NOMO-1 (cell line): ENCODE measurements around the gene VEPH1.

Experiments used
- DNase-seq, 2 experiments: peaks; one replicate each; lab custom pipeline; 2025; ENCODE audit not compliant: unreplicated experiment in 2 of 2; lab: John Stamatoyannopoulos, UW

The VEPH1 gene

GRCh38 chr3:157313186-157313585 is 190.0 kb downstream of the VEPH1 start:
- DNase-seq: no peak

GRCh38 chr3:157312376-157312745 is 190.9 kb downstream of the VEPH1 start:
- DNase-seq: no peak

- DNase-seq: no peak
These were observed 191.4 kb downstream of the VEPH1 start for GRCh38 chr3:157311633-157312375.

- no peak for DNase-seq
These were observed 192.7 kb downstream of the VEPH1 start for GRCh38 chr3:157310329-157311052.

DNA sequence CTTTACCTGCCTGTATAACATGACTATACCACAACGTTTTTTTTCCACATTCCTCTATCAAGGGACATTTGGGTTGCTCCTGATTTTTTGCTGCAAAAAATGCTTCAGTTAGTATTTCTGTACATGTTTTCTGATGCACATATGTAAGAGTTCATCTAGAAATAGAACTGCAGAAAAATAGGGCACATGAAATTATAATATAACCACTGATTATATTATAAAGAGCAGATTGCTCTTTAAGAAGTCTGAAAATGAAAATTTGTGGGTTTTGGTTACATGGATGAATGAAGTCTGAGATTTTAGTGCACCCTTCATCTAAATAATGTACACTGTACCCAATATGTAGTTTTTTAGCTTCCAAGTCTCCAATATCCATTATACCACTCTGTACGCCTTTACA is 196.7 kb downstream of the VEPH1 start:
- DNase-seq: no peak

GRCh38 chr3:157305392-157305791 is 197.8 kb downstream of the VEPH1 start:
- no peak for DNase-seq

DNA sequence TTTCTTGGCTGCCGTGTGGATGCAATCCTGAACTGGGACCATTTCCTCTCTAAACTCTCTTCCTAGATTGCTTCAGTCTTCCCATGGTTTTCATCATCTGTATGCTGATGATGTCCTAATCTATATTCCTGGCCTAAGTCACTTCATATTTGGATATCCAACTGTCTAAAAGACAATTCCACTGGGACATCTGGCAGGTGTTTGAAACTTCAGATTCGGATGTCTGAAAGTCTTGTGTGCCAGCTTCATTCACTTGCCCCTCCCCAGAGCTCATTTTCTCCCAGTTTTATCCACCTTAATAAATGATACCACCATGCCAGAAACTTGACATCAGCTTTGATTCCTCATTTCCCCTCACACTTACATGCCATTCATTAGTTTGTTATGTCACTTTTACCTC is 201.5 kb downstream of the VEPH1 start:
- DNase-seq: no peak

GRCh38 chr3:157300981-157301663 is 202.1 kb downstream of the VEPH1 start:
- no peak for DNase-seq

DNA sequence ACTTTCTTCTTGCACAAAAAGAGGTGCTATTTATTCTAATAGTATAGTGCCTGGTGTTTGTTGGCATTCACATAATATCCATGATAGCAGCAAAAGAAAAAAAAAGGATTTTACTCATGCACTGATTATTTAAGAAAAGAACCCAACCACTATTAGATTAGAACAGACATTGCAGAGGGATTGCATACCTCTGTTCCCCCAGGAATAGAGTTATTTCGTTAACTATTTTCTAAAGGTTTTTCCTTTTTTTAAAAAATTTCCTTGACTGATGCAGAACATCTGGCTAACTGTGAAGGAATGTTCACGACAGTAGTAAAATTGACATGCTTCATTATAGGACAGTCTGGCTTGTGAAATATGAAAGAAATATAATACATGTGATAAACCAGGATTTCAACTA is 203.1 kb downstream of the VEPH1 start:
- no peak for DNase-seq

DNA sequence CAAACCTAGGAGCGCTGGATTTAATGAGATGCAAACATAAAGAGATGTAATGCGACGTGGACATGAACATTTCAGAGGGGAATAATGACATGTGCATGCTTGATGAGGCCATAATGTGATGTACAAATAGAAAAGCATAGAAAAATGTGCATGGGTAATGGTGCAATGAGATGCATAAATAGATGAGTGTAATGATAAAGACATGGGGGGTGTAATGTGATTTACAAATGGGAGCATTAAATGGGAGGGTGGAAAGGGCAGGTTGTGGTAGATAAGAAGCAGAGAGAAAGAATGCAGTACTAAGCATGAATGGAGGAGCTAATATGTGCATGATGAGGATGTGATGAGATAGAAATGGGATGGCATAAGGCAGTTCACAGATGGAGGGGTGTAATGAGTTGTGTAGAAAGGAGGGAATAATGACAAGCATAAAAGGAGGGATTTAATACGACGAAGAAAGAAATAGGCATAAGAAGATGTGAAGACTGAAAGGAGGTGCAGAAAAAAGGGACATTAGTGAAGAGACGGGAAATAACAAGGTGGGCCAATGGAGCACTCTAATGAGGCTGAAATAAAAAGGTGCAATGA is 205.8 kb downstream of the VEPH1 start:
- no peak for DNase-seq

DNA sequence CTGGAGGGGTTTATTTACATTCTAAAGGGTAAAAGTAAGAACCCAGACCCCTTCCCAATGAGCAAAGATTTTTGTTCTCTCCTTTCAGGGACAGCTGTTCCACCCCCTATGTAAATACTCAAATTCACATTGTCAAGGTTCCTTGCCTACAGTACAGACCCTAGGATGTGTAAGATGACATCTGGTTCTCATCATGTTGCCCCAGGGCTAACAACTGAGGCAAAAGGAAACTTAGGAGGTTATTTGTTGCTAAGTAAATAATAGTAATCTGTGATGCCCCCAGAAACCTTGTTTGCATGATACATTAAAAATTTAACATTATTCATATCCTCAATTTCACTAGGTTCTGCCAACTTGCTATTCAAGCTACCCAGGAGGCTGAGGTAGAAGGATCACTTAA is 208.3 kb downstream of the VEPH1 start:
- DNase-seq: no peak

DNA sequence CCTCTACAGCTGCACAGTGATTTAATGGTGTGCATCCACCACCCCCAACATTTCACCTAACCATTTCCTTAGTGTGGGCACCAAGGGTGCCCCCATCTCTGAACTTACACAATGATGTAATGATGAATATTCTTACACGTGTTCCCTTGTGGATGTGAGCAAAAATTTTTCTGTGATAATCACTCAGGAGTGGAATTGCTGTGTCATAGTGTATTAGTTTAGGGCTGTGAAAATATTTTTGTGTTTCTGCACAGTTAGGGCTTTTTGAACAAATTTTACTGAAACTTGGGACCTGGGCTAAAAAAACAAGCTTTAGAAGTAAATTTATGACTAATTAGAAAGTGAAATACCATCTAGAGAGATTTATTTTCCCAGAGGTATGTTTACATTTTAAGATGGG is 208.7 kb downstream of the VEPH1 start:
- DNase-seq: no peak

DNA sequence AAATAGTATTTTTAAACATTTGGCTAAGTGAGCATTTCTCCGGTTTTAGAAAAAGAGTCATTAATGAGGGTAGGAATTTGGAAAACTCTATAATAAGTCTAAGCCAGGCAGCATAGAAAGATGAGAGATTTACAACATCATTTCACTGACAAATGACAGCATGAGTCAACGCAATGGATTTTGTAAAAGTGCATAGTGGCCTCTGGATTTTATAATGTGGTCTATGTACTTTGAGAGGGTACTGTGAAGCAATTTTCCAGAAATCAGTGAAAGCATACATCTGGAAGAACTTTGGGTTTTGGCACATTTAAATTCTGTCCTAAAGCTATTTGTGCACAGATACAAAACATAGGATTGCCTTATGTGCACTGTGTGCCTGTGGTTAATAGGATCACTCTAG is 212.4 kb downstream of the VEPH1 start:
- no peak for DNase-seq

GRCh38 chr3:157285966-157286365 is 217.2 kb downstream of the VEPH1 start:
- DNase-seq: no peak

GRCh38 chr3:157285141-157285540 is 218.1 kb downstream of the VEPH1 start:
- no peak for DNase-seq

- no peak for DNase-seq
These were observed 218.5 kb downstream of the VEPH1 start for GRCh38 chr3:157284688-157285087.

DNA sequence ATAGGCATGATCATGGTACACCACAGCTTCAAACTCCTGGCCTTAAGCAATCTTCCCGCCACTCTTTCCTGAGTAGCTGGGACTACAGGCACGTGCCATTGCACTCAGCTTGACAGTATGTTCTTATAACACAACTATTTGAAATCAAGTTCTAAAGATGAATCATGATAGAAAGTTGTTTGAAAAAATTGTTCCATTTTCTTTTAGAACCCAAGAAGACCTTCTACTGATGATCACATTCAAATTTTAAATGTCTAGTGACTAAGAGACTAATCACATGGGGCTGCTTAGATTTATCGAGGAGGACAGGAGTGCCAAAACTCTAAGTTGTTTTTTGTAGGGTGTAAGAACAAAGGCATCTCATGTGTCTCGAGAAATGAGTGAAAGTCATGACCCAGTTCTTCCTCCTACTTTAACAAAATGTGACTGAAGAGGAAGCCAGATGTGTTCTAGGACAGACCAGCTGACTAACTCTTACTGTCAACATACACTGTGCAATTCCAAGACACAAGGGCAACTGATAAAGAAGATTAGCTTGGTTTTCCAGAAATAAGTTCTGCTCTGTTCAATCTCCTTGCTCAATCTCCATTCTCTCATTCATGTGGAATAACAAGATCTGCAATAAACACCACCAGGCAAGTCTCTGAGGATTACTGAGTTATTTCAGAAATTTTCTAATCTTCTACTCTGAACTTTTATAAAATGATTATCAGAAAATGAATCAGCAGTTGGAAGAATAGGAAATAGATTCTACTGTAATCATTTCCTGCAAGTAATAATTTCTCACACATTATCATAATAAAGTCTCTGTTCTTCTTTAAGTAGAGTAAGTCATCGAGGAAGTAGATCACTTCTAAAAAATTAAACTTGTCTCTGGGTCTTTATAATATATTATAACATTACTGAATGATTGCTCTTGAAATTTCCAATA is 220.7 kb downstream of the VEPH1 start:
- no peak for DNase-seq

- DNase-seq: no peak
These were observed 222.4 kb downstream of the VEPH1 start for GRCh38 chr3:157280786-157281185.

DNA sequence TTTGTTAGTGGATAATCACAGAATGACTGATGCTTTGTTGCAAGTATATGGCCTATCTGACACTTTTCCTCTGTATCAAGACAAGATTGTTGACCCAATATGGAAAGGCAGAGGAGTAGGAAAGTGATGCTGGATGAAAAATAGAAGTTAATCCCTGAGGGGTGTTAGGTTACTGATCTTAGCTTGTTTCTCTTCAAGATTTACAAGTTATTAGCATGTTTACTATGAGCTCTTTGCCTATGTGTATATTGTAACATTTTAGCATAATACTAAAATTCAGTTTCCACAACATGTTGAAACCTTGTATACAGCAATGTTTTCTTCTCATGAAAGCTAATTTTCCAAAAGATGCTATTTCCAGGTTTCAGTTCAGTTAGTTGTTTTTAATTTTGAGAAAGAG is 222.9 kb downstream of the VEPH1 start:
- no peak for DNase-seq

DNA sequence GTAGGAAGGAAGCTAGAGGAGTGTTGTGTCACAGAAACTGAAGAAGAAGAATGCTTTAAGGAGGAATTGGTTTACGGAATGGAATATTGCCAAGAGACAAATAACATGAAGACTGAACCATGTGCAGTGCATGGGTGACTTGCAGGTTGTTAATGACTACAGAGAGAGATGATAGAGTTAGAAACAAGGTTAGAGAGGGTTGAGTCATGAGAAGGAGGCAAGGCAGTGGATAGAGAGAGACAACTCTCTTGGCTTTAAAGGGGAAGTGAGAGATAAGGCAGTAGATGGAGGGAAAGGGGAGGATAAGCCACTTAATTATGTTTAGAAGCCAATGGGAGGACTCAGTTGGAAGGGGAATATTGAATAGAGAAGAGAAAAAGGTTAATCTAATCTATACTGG is 224.0 kb downstream of the VEPH1 start:
- peak in 1 of 2 experiments; percentile 2 for DNase-seq
